DND-41 (cell line): ENCODE results near the gene BRI3BP.

Experiments used
- CTCF ChIP-seq: IDR thresholded peaks from 2 replicates; pipeline ENCODE4 v1.5.1; 2012; ENCODE audit warnings: borderline replicate concordance, low read length, moderate library complexity, mild to moderate bottlenecking; ENCODE audit not compliant: poor library complexity, severe bottlenecking; ENCODE audit errors: extremely low read depth
- EZH2 ChIP-seq: IDR thresholded peaks from 3 replicates; pipeline ENCODE4 v1.6.1; 2012; ENCODE audit warnings: borderline replicate concordance, low read depth, mild to moderate bottlenecking, moderate library complexity, low read length, inconsistent platforms; ENCODE audit not compliant: severe bottlenecking

DNA sequence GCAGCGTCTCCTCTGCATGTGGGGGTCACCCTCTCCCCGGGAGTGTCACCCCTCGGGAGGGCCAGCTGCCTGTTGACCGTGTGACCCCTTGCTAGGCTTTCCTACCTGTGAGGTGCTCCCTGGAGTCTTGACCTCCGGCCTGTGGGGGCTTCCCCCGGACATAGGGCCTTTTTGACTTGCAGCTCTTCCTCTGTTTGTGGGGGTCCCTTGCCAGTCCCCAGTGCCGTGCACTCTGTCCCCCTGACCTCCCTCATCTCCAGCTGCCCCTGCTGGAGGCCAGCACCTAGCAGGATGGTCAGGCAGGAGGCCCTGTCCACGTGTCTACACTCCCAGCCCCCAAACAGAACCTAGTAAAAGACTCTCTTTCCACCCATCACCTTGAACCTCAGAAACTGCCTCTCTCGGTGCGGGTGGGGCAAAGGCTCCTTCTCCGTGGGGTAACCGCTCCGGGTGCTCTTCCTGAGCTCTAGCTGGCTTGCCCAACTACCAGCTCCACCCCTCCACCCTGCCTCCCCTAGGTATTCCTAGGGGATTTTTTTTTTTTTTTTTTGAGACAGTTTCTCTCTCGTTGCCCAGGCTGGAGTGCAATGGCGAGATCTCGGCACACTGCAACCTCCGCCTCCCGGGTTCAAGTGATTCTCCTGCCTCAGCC, 72.6 kb downstream of the BRI3BP start:
- TF ChIP-seq CTCF (no peak), EZH2 (no peak)
